Upper lobe of right lung (tissue), 1 donor: ENCODE measurements around the gene GPR183. TPM values are rescaled to one million over a fixed set of nuclear protein-coding genes. Genes with fewer than 3 reads are reported as not detected.

ENCODE experiments used
- ATAC-seq: fragments of 200-7000 bp; cut with Tn5 transposase; one replicate; pipeline ENCODE4 v1.9.1; 2020; ENCODE audit warnings: mild to moderate bottlenecking, moderate library complexity
- DNase-seq: peaks from one replicate; pipeline ENCODE4 v3.0.0-alpha.2; 2020
- H3K27ac ChIP-seq: fragments of 200-600 bp; one replicate; pipeline ENCODE4 v1.8.0; 2022
- H3K27me3 ChIP-seq: fragments of 200-600 bp; one replicate; pipeline ENCODE4 v1.8.0; 2022; ENCODE audit warnings: mild to moderate bottlenecking
- H3K36me3 ChIP-seq: fragments of 200-600 bp; one replicate; pipeline ENCODE4 v1.8.0; 2022
- H3K4me1 ChIP-seq: fragments of 200-600 bp; one replicate; pipeline ENCODE4 v1.8.0; 2022
- H3K4me3 ChIP-seq: fragments of 200-600 bp; one replicate; pipeline ENCODE4 v1.8.0; 2022; ENCODE audit warnings: mild to moderate bottlenecking
- H3K9me3 ChIP-seq: fragments of 200-600 bp; one replicate; pipeline ENCODE4 v1.8.0; 2022
- CTCF ChIP-seq: fragments of 200-600 bp; IDR thresholded peaks from one replicate; pipeline ENCODE4 v1.8.0; 2022; ENCODE audit warnings: antibody characterized with exemption
- intact Hi-C: fragments of 100-400 bp; cut with DNase I; formaldehyde crosslinking; loops from one replicate; pipeline ENCODE4 v1.11.0; 2022
- total RNA-seq: library from RNA; stranded (reverse); fragmentation: NEBNext Ultra II Directional; extraction: Animal tissue kit (Norgen Biotek cat#: 25700); gene quantifications from one replicate; pipeline ENCODE4 v1.2.1, GENCODE V29; 2021
- donor health status: DM: no; HTN: yes; CAD: no; lungs with severe emphysema.

The GPR183 gene
- total RNA-seq, 1 donor from 2014 or later = 13.6 TPM

- ATAC-seq (no peak), DNase-seq (no peak)
- intact Hi-C loops = no loop called here
- Histone ChIP-seq H3K9me3 (no peaks in the 10 kb centered on the region), H3K36me3 (no peaks in the 10 kb centered on the region), H3K4me1 (peaks cover 2% of the 10 kb centered on the region), H3K27ac (no peak overlapping the region), H3K4me3 (no peak overlapping the region), H3K27me3 (no peaks in the 10 kb centered on the region)
- TF ChIP-seq CTCF = no peak
These were observed 5.1 kb downstream of the GPR183 start for GRCh38 chr13:99301913-99302636.

GRCh38 chr13:99301056-99301838 lies 6.0 kb downstream of the GPR183 start:
- Histone ChIP-seq H3K4me1 (no peaks in the 10 kb centered on the region), H3K4me3 (no peak overlapping the region), H3K36me3 (no peaks in the 10 kb centered on the region), H3K27ac (no peak overlapping the region), H3K9me3 (no peaks in the 10 kb centered on the region), H3K27me3 (no peaks in the 10 kb centered on the region)
- TF ChIP-seq CTCF = no peak
- DNase-seq (no peak), ATAC-seq (no peak)
- intact Hi-C loops = no loop called here

- Histone ChIP-seq H3K4me1 (no peaks in the 10 kb centered on the region), H3K9me3 (no peaks in the 10 kb centered on the region), H3K27me3 (no peaks in the 10 kb centered on the region), H3K27ac (no peak overlapping the region), H3K4me3 (no peak overlapping the region), H3K36me3 (peaks cover 10% of the 10 kb centered on the region)
- no peak for DNase-seq
- TF ChIP-seq CTCF = no peak
- intact Hi-C loops = no loop called here
- ATAC-seq = no peak
These were observed 7.3 kb downstream of the GPR183 start for GRCh38 chr13:99299920-99300341.

GRCh38 chr13:99299256-99299919 lies 7.8 kb downstream of the GPR183 start:
- no peak for TF ChIP-seq CTCF
- Histone ChIP-seq H3K36me3 (peaks cover 13% of the 10 kb centered on the region), H3K27ac (no peak overlapping the region), H3K4me1 (no peaks in the 10 kb centered on the region), H3K9me3 (no peaks in the 10 kb centered on the region), H3K27me3 (no peaks in the 10 kb centered on the region), H3K4me3 (no peak overlapping the region)
- intact Hi-C loops = no loop called here
- DNase-seq (no peak), ATAC-seq (no peak)

GRCh38 chr13:99298056-99298455 lies 9.1 kb downstream of the GPR183 start:
- no peak for ATAC-seq
- intact Hi-C loops = no loop called here
- no peak for DNase-seq

More at GRCh38 chr13:99298056-99298455, 9.1 kb downstream of the GPR183 start:
- no peaks in the 10 kb centered on the region for H3K4me1 ChIP-seq
- TF ChIP-seq CTCF = no peak
- no peak overlapping the region for H3K4me3 ChIP-seq
- H3K36me3 ChIP-seq = peaks cover 13% of the 10 kb centered on the region
- H3K27ac ChIP-seq = no peak overlapping the region
- no peaks in the 10 kb centered on the region for H3K27me3 ChIP-seq
- no peaks in the 10 kb centered on the region for H3K9me3 ChIP-seq
